GM06990 (cell line): Measurements from ENCODE around the gene OR2F2.

Experiments
- DNase-seq: peaks from one replicate; pipeline ENCODE4 v3.0.0-alpha.2; 2011; ENCODE audit not compliant: insufficient read length; ENCODE audit errors: extremely low read depth
- H3K27me3 ChIP-seq: replicated peaks from 2 replicates; pipeline ENCODE4 v1.6.0; 2011; ENCODE audit warnings: low read length; ENCODE audit not compliant: control insufficient read depth, insufficient read depth
- H3K36me3 ChIP-seq: 2 replicates; pipeline ENCODE4 v1.5.1; 2011; ENCODE audit warnings: low read length; ENCODE audit not compliant: control insufficient read depth, insufficient read depth
- H3K4me3 ChIP-seq: replicated peaks from 2 replicates; pipeline ENCODE4 v1.5.1; 2011; ENCODE audit warnings: low read depth, mild to moderate bottlenecking, control low read depth, low read length
- CTCF ChIP-seq: IDR thresholded peaks from 2 replicates; pipeline ENCODE4 v1.5.1; 2011; ENCODE audit warnings: low read length, control low read depth, mild to moderate bottlenecking, inconsistent platforms; ENCODE audit not compliant: insufficient read depth, poor library complexity, severe bottlenecking

OR2F2 gene, protein sequence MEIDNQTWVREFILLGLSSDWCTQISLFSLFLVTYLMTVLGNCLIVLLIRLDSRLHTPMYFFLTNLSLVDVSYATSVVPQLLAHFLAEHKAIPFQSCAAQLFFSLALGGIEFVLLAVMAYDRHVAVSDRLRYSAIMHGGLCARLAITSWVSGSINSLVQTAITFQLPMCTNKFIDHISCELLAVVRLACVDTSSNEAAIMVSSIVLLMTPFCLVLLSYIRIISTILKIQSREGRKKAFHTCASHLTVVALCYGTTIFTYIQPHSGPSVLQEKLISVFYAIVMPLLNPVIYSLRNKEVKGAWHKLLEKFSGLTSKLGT

GRCh38 chr7:143934526-143935325 is at the start of gene OR2F2:
Gene OR2F2, plus strand, starts transcription at chr7:143935233. Its CDS starts 0 bp downstream, at chr7:143935233.
- H3K27me3 ChIP-seq = no peaks in the 10 kb centered on the region
- no peak for DNase-seq
- no peaks in the 10 kb centered on the region for H3K36me3 ChIP-seq
- TF ChIP-seq CTCF = no peak
- H3K4me3 ChIP-seq = no peak within 1 kb of the TSS

DNA sequence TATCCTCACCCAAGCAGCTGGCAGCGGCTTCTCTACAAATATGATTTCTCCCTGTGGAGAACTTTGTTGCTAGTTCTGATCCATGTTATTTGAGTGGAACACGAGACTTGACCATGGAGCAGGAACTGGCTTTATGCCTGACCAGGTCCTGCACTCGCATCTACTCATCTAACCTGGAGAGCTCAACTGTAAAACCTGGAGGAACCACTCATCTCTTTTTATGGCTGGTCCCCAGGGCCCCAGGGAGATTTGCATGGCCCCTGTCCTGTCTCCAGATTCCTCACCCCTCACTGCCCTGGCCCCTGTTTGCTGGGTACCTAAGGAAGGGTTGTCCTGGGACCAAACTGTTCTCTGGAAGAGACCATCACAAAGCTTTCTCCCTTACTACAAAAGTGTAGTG is 49.1 kb upstream of the OR2F2 start:
- H3K36me3 ChIP-seq = no peaks in the 10 kb centered on the region
- no peak for TF ChIP-seq CTCF
- no peaks in the 10 kb centered on the region; the same call in 1 of the 2 replicates for H3K27me3 ChIP-seq
- no peak overlapping the region for H3K4me3 ChIP-seq
- DNase-seq = no peak

- H3K27me3 ChIP-seq = no peaks in the 10 kb centered on the region; the same call in 1 of the 2 replicates
- TF ChIP-seq CTCF = no peak
- DNase-seq = no peak
- H3K4me3 ChIP-seq = no peak overlapping the region
- H3K36me3 ChIP-seq = no peaks in the 10 kb centered on the region
These were observed 48.1 kb upstream of the OR2F2 start for GRCh38 chr7:143886826-143887477.

DNA sequence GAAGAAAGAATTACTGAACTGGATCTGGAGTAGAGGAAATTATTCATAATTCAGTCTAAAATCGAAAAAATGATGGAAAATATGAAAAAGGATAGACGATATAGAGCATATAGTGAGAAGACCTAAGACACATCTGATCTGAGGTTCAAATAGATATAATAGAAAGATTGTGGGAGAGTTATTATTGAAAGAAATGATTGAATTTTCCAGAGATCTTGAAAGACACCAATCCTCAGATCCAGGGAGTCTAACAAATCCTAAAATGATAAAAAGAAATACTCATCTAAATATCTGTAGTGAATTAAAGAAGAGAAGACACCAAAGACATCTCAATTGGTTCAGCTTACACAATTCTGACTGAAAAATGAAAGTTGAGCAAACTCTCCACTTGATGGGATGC is 46.0 kb upstream of the OR2F2 start:
- H3K36me3 ChIP-seq = no peaks in the 10 kb centered on the region
- no peak for TF ChIP-seq CTCF
- no peaks in the 10 kb centered on the region for H3K27me3 ChIP-seq
- no peak for DNase-seq
- no peak overlapping the region for H3K4me3 ChIP-seq

GRCh38 chr7:143890558-143890957 is 44.5 kb upstream of the OR2F2 start:
- no peaks in the 10 kb centered on the region for H3K36me3 ChIP-seq
- no peak overlapping the region for H3K4me3 ChIP-seq
- no peak for TF ChIP-seq CTCF
- no peak for DNase-seq
- no peaks in the 10 kb centered on the region for H3K27me3 ChIP-seq
